ENCODE measurements around the gene CDSN.
"Not testable (repeated sequence)": the region's sequence is repeated elsewhere in the genome, so short reads cannot be mapped to it uniquely, and the experiment has no call there.

CDSN gene, protein sequence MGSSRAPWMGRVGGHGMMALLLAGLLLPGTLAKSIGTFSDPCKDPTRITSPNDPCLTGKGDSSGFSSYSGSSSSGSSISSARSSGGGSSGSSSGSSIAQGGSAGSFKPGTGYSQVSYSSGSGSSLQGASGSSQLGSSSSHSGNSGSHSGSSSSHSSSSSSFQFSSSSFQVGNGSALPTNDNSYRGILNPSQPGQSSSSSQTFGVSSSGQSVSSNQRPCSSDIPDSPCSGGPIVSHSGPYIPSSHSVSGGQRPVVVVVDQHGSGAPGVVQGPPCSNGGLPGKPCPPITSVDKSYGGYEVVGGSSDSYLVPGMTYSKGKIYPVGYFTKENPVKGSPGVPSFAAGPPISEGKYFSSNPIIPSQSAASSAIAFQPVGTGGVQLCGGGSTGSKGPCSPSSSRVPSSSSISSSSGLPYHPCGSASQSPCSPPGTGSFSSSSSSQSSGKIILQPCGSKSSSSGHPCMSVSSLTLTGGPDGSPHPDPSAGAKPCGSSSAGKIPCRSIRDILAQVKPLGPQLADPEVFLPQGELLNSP

DNA sequence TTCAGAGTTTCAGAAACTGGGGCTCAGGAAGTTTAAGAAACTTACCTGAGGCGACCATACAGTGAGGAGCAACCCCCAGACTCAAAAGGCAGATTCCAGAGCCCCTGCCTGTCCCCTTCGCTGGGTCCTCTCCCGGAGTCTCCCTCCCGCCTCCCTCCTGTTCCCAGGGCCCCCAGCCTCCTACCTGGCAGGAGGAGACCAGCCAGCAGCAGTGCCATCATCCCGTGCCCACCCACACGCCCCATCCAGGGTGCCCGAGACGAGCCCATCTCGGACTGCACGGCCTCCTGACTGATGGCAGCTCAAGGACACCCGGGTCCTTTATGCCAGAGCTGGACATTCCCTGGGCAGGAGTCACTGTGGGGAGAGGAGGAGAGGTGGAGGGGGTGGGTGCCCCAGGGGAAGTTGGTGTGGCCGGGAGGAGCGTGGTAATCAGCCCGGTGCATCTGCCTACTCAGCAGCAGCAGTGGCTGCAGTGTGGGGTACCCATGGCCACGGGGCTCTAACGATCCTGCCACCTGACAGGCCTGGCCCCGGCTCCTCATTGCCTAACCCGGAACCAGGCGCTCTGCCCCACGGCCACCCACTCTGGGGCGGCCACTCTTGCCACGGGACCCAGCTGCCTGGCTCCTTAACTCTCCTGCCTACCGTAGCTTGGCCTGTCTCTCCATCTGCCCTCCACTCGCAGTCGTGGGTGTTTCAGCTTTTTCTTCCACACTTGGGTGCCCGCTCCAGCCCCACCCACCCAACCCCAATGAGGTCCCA, at the start of gene CDSN:
CDSN (minus strand) TSS at position 296 of the 765 bp plus-strand sequence; CDS start at position 269, 27 bp downstream.
- no peak for FAIRE-seq
- DNase-seq (ENCODE audit: low spot score), result no peak

DNA sequence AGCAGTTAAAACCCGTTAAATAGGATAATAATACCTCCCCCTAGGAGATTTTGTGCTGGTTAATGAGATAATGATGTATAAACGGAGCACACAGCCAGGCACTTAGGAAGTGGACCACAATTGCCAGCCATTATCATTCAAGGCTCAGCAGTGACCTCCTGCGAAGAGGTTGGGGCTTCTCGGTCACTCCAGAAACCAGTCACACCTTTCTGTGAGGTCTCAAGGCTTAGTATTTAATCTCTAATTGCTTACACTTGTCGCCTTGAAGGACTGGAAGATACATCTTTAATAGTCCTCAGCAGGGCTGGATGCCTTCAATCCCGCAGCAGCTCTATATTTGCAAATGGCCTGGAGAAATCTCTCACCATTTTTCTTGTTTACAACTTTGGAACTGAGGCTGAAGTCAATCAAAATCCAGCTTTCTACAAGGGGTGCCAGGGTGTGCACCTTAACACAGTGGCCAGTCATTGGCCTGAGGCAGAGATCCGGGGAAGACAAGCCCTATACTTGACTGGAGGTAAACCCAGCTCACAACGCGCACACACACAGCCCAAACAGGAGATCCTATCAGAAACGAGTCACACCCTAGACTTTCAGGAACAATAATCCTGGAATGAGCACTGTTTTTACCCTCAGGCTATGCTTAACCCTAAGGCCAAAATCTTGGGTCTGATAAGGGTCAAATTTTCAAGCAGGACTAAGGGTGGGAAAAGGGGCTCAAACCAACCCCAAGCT, 49.0 kb upstream of the CDSN start:
- FAIRE-seq (no peak), DNase-seq (ENCODE audit: low spot score) (no peak)

GRCh38 chr6:31168606-31169005, 48.4 kb upstream of the CDSN start:
- FAIRE-seq (no peak), DNase-seq (ENCODE audit: low spot score) (no peak)

DNA sequence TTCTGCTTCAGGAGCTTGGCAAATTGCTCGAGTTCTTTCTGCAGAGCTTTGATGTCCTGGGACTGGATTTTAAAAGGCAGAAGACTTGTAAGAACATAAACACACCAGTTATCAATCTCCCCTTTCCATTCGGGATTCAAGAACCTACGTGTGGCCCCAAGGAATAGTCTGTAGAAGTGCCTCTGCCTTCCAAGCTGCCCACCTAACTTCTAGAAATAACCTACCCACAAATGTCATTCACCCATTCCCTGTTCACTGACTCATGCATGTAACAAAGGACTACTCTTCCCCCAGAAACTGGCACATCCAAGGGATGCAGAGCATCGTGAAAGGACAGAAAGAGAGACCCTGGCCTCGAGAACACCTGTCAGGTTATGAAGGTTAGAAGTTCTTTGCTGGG, 45.7 kb upstream of the CDSN start:
- no peak for FAIRE-seq
- DNase-seq (ENCODE audit: low spot score), result no peak

- FAIRE-seq; DNase-seq (ENCODE audit: low spot score): not testable (repeated sequence)
Observed at GRCh38 chr6:31165064-31165832, 45.0 kb upstream of the CDSN start.

DNA sequence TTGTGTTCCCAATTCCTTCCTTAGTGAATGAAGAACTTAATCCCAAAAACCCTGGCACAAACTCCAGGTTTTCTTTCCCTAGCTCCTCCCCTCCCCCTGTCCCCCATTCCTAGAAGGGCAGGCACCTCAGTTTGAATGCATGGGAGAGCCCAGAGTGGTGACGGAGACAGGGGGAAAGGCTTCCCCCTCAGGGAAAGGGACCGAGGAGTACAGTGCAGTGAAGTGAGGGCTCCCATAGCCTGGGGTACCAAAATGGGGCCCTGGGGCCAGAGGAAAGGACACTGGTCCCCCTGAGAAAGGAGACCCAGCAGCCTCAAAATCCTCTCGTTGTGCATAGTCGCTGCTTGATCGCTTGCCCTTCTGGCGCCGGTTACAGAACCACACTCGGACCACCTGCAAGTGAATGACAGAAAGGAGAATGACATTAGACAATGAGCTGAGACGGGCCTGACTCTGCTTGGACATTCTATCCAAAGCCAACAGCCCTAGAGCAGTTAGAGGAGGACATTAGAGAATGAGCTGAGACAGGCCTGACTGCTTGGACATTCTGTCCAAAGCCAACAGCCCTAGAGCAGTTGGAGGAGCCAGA, 44.3 kb upstream of the CDSN start:
- not testable (repeated sequence) for DNase-seq (ENCODE audit: low spot score); FAIRE-seq

- DNase-seq (ENCODE audit: low spot score), result no peak
- FAIRE-seq, result no peak
Observed at GRCh38 chr6:31163922-31164321, 43.7 kb upstream of the CDSN start.

DNA sequence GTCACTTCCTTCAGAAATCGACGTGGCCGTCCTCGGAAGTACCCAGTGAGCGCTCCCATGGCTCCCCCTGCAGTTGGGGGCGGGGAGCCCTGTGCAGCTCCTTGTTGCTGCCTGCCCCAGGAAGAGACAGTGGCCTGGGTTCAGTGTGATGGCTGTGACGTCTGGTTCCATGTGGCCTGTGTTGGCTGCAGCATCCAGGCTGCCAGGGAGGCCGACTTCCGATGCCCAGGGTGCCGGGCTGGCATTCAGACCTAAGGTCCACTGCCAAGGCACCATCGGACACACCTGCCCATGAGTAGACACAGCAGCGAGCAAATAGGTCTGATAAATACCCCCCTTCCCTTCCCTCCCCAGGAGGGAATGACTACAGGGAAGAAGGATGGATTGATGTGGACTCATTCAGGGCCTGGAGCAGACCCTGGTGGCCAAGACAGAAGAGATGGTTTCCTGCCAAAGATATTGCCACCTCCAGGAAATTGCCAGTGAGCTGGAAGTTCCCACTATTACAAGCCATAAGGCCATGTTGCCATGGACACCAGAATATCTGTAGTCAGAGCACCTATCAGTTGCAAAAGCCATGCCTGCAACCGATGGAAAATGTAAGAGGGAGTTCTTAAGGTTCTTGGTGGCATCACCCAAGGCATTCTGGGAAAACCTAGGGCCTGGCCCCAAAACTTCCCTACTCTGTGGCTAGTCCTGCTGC, 42.4 kb upstream of the CDSN start:
- no peak for DNase-seq (ENCODE audit: low spot score)
- no peak for FAIRE-seq

GRCh38 chr6:31161216-31162126, 41.2 kb upstream of the CDSN start:
- FAIRE-seq, result no peak

GRCh38 chr6:31158863-31159855, 38.9 kb upstream of the CDSN start:
- DNase-seq (ENCODE audit: low spot score) (peak; percentile 62), FAIRE-seq (peak; percentile 23)

More at GRCh38 chr6:31161216-31162126, 41.2 kb upstream of the CDSN start:
- no peak for DNase-seq (ENCODE audit: low spot score)

DNA sequence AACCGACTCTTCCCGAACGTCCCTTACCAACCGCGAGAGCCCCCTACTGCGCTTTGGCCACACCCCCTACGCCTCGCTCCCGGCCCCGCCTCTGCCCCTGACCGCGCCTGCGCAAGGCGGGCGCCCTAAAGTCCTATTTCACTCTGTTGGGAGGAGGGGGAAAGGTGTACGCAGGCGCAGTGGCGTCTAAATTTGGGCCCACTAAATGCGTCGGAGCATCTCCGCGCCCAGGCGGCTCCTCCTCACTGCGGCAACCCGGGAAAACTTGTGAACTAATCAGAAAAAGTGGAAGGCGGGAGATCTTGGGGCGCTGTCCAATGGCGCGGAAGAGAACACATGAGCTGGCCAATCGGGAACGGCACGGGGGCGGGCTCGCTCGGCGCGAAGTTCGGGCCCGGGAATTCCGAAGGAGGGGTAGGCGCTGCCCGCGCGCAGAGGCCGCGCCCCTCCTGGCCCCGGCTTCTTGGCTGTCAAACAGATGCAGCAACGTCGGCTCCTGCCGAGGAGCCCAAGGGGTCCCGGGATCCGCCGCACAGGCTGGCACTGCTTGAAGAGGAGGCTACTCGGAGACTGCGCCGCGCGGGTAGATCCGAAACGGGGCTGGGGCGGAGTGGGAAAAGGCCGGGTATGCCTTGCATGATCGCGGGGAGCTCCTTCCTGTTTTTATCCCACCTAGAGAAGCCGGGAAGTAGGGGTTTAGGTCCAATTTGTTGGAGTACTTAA, 38.1 kb upstream of the CDSN start, which contains the start of gene TCF19:
TCF19 (plus strand) TSS at position 450 of the 723 bp plus-strand sequence. CDS start 881 bp downstream, outside the sequence.
- DNase-seq (ENCODE audit: low spot score) (peak; percentile 99), FAIRE-seq (peak; percentile 94)

DNA sequence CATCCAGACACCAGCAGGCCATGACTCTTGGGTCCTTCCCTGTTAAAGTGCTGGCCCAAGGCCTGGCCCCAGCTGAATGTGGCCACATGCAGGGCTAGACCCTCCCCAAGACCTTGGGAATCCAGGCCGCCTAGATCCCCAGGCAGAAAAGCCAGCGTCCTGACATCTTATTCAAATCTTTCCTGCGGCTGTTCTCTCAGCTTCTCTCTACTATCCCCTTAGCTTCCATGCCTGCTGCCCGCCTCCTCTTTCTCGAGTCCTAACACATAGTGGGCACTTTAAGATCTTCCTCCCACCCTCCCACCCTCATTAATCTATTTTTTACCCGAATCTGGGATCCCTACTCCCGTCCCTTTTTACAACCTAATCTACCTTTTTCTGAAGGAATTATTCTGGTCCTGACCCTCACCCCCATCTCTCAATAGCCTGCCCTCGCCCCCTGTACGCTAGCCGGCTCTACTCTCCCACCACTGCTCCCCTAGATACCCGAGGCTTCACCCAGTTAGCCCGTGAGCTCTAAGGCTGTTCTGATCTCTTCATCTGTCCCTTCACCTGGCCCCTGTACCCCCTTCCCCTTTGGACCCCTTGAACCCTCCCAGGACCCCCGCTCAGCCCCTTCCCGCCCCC, 37.4 kb upstream of the CDSN start, which contains the start of gene CCHCR1:
CCHCR1 (minus strand) TSS at position 290 of the 627 bp plus-strand sequence; CDS start at position 88, 202 bp downstream.
- DNase-seq (ENCODE audit: low spot score) (no peak), FAIRE-seq (no peak)

GRCh38 chr6:31156641-31157040, 36.4 kb upstream of the CDSN start:
- FAIRE-seq (no peak), DNase-seq (ENCODE audit: low spot score) (no peak)

GRCh38 chr6:31154436-31154835, 34.2 kb upstream of the CDSN start:
- DNase-seq (ENCODE audit: low spot score) (no peak), FAIRE-seq (no peak)

- DNase-seq (ENCODE audit: low spot score) (no peak), FAIRE-seq (no peak)
Observed at GRCh38 chr6:31152781-31153180, 32.5 kb upstream of the CDSN start.
